Tibial nerve (tissue), 4 donors: ENCODE data around the gene TMEM234. TPM values are rescaled to one million over a fixed set of nuclear protein-coding genes. Genes with fewer than 3 reads are reported as not detected.

Experiments
- DNase-seq, 2 donors: peaks; one replicate each; pipeline ENCODE4 v3.0.0-alpha.2; 2019; ENCODE audit warnings: low spot score in 2 of 2
- H3K27ac ChIP-seq, 4 donors: fragments of 200-600 bp; sonication (generic) in 3 of 4; one replicate each; pipeline ENCODE4 v1.5.1; 2017 to 2019; ENCODE audit warnings: mild to moderate bottlenecking in 1 of 4
- H3K27me3 ChIP-seq, 2 donors: fragments of 200-600 bp; sonication (generic) in 1 of 2; one replicate each; pipeline versions ENCODE4 v1.5.1 to v1.6.0; 2017 to 2019
- H3K36me3 ChIP-seq, 3 donors: fragments of 200-600 bp; sonication (generic); one replicate each; pipeline ENCODE4 v1.5.1; 2018 to 2019
- H3K4me1 ChIP-seq, 4 donors: fragments of 200-600 bp; sonication (generic) in 3 of 4; one replicate each; pipeline ENCODE4 v1.5.1; 2017 to 2019
- H3K4me3 ChIP-seq, 4 donors: fragments of 200-600 bp; sonication (generic) in 3 of 4; one replicate each; pipeline ENCODE4 v1.5.1; 2017 to 2019; ENCODE audit warnings: mild to moderate bottlenecking in 1 of 4, moderate library complexity in 1 of 4
- H3K9me3 ChIP-seq, 4 donors: fragments of 200-600 bp; sonication (generic) in 3 of 4; one replicate each; pipeline ENCODE4 v1.5.1; 2017 to 2019
- EP300 ChIP-seq, 2 donors: sonication (generic); formaldehyde crosslinking; IDR thresholded peaks; one replicate each; pipeline ENCODE4 v1.6.1; 2017; ENCODE audit warnings: antibody characterized with exemption in 2 of 2, mild to moderate bottlenecking in 1 of 2
- POLR2A ChIP-seq, 2 donors: fragments of 450-650 bp; IDR thresholded peaks; one replicate each; pipeline ENCODE4 v1.6.1; 2017; ENCODE audit warnings: antibody characterized with exemption in 2 of 2, mild to moderate bottlenecking in 2 of 2, moderate library complexity in 2 of 2
- WGBS, 2 donors: methylation state at CpG; one replicate each; pipeline ENCODE4 v1.1.5; 2018; 5-methylcytosine and 5-hydroxymethylcytosine counted together
- total RNA-seq, 4 donors: library from RNA; depleted of rRNA; stranded (reverse); fragments of >200 nt; gene quantifications; one replicate each; pipeline ENCODE4 v1.1.0, GENCODE V29; 2016
- TF ChIP-seq, protein P1 (sequence below), 5 experiments: fragments of 200-600 bp in 3 of 5; fragments of 450-650 bp in 2 of 5; sonication (generic) in 3 of 5; IDR thresholded peaks; one replicate each; pipeline ENCODE4 v1.5.1; 2016 to 2019; ENCODE audit warnings: antibody characterized with exemption in 5 of 5, mild to moderate bottlenecking in 3 of 5, moderate library complexity in 2 of 5

TMEM234 gene
- total RNA-seq, 4 donors from 2014 or later = 22.5 to 29.0 (median 26.3) TPM

DNA sequence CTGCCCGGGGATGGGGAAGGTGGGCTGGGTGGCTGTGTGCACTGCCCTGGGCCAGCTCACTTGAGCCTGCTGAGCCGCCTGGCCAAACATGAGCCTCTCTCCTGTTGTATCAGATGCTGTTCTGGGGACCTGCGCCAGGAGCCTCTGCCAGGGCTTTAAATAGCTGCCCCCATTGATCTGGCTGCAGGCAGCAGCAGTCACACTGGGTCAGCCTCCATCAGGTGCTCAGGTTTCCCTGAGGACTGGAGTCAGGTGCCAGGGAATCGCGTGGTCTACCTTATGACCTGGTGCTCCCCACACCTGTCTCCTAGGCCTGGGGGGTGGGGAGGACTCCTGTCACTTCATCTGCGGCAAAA lies 22.5 kb downstream of the TMEM234 start:
- Histone ChIP-seq H3K9me3 (no peaks in the 10 kb centered on the region), H3K27me3 (no peaks in the 10 kb centered on the region), H3K27ac (peak overlapping the region in 3 of 4 donors; percentile 70 to 95 (median 87)), H3K4me1 (peaks cover 0 to 33% (median 15%) of the 10 kb centered on the region in 4 donors), H3K36me3 (peaks cover 3 to 35% (median 7%) of the 10 kb centered on the region in 3 donors), H3K4me3 (peak overlapping the region in 1 of 4 donors; percentile 67)
- peak in 1 of 2 donors; percentile 29 for DNase-seq
- TF ChIP-seq, protein P1, sequence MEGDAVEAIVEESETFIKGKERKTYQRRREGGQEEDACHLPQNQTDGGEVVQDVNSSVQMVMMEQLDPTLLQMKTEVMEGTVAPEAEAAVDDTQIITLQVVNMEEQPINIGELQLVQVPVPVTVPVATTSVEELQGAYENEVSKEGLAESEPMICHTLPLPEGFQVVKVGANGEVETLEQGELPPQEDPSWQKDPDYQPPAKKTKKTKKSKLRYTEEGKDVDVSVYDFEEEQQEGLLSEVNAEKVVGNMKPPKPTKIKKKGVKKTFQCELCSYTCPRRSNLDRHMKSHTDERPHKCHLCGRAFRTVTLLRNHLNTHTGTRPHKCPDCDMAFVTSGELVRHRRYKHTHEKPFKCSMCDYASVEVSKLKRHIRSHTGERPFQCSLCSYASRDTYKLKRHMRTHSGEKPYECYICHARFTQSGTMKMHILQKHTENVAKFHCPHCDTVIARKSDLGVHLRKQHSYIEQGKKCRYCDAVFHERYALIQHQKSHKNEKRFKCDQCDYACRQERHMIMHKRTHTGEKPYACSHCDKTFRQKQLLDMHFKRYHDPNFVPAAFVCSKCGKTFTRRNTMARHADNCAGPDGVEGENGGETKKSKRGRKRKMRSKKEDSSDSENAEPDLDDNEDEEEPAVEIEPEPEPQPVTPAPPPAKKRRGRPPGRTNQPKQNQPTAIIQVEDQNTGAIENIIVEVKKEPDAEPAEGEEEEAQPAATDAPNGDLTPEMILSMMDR (IDR thresholded peaks at IDR 0.05) = no peak
- 17 to 48% methylated on average over 4 to 6 of the region's 6 CpGs for WGBS, 2 donors

DNA sequence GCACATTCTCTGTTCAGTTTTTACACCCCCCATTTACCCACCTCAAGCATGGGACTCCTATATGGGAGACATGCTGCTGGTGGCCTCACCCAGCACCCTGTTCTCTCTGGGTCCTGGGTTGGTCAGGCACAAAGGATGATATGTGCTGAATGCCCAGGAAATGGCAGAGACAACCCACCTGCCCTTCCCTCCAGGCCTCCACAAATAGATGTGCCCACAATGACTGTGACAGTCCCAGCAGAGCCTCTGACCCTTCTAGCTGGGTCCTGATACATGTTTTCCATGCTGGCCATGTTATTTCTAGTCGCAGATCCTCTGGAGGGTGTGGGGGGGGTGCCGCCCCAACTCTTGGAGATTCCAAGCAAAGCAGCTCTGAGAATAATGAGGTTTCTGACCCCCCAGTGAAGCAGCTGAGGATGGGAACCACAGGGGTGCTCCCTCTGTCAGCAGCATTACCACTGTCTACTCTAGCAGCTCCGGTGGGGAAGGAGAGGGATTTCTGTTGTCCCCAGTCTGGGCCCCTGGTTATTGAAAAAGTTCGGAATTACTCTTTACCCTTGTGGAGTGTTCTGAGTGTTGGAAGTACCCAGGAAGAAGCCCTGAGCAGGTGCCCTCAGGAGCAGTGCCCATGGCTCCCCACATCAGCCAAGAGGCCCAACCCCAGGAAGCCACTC lies 23.0 kb downstream of the TMEM234 start:
- no peak for DNase-seq
- no peak overlapping the region for H3K4me3 ChIP-seq
- H3K36me3 ChIP-seq = peaks cover 3 to 40% (median 9%) of the 10 kb centered on the region in 3 donors
- TF ChIP-seq POLR2A (IDR thresholded peaks at IDR 0.05) (no peak), EP300 (IDR thresholded peaks at IDR 0.05) (no peak)
- TF ChIP-seq, protein P1 (IDR thresholded peaks at IDR 0.05) = no peak
- peak overlapping the region in 3 of 4 donors; percentile 70 to 95 (median 87) for H3K27ac ChIP-seq
- no peaks in the 10 kb centered on the region for H3K9me3 ChIP-seq
- 59 to 64% methylated on average over 3 to 4 of the region's 4 CpGs for WGBS, 2 donors
- H3K4me1 ChIP-seq = peaks cover 0 to 30% (median 14%) of the 10 kb centered on the region in 4 donors
- no peaks in the 10 kb centered on the region for H3K27me3 ChIP-seq

DNA sequence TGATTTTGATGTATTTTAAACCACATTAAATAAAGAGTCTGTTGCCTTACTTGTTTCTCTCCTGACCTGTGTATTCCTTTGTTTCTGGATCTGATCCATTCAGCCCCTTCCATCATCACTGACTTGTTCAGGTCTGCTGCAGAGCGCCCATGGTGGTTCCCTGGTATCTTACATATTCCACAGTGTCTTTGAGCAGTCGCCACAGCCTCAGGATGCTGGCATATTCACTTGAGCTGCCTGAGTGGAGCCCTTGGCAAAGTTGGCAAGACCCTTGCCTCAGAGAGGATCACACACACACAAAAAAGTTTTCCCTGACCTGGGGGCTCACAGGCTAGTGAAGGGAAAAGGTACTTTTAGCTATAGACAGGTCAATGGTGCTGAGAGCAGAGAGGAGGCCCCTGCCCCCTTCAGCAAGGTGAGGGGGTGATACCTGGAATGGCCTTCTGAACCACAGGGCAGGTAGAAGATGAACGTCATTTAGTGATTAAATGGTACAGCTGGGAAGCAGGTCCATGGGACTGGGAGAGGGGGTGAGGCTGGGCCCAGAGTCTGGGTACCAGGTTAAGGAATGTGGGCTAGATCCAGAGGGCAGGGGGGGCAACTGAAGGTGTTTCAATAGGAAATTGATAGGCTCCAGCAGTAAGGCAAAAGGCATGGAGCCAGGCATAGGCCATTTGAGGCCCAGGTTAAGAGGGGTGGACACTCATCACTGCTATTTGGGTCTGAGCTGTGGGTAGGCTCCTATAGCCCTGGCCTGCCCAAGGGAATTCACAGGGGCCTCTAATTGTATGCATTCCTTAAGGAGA lies 23.7 kb downstream of the TMEM234 start:
- WGBS, 2 donors = 79 to 82% methylated on average over 3 of the region's 3 CpGs
- H3K36me3 ChIP-seq = peaks cover 3 to 47% (median 15%) of the 10 kb centered on the region in 3 donors

DNA sequence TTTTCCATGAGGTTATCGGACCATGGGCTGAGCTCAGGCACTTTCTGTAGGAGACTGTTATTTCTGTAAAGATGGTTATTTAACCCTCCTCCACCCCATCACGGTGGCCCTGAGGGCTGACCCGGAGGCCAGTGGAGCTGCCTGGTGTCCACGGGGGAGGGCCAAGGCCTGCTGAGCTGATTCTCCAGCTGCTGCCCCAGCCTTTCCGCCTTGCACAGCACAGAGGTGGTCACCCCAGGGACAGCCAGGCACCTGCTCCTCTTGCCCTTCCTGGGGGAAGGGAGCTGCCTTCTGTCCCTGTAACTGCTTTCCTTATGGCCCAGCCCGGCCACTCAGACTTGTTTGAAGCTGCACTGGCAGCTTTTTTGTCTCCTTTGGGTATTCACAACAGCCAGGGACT lies 24.3 kb downstream of the TMEM234 start:
- H3K4me1 ChIP-seq = peaks cover 0 to 30% (median 14%) of the 10 kb centered on the region in 4 donors
- H3K27ac ChIP-seq = peak overlapping the region in 1 of 4 donors; percentile 14
- TF ChIP-seq, protein P1 (IDR thresholded peaks at IDR 0.05) = no peak
- TF ChIP-seq EP300 (IDR thresholded peaks at IDR 0.05) (no peak), POLR2A (IDR thresholded peaks at IDR 0.05) (no peak)
- 44 to 54% methylated on average over 6 of the region's 6 CpGs for WGBS, 2 donors
- H3K36me3 ChIP-seq = peaks cover 5 to 53% (median 20%) of the 10 kb centered on the region in 3 donors
- no peaks in the 10 kb centered on the region for H3K27me3 ChIP-seq
- no peaks in the 10 kb centered on the region for H3K9me3 ChIP-seq
- no peak for DNase-seq
- H3K4me3 ChIP-seq = no peak overlapping the region

More for the DNA sequence above, 23.7 kb downstream of the TMEM234 start:
- H3K27ac ChIP-seq = peak overlapping the region in 1 of 4 donors; percentile 87
- H3K4me3 ChIP-seq = no peak overlapping the region
- H3K27me3 ChIP-seq = no peaks in the 10 kb centered on the region
- H3K4me1 ChIP-seq = peaks cover 0 to 30% (median 14%) of the 10 kb centered on the region in 4 donors
- H3K9me3 ChIP-seq = no peaks in the 10 kb centered on the region
- DNase-seq = no peak
- TF ChIP-seq, protein P1 (IDR thresholded peaks at IDR 0.05) = no peak
- TF ChIP-seq EP300 (IDR thresholded peaks at IDR 0.05) (no peak), POLR2A (IDR thresholded peaks at IDR 0.05) (no peak)

DNA sequence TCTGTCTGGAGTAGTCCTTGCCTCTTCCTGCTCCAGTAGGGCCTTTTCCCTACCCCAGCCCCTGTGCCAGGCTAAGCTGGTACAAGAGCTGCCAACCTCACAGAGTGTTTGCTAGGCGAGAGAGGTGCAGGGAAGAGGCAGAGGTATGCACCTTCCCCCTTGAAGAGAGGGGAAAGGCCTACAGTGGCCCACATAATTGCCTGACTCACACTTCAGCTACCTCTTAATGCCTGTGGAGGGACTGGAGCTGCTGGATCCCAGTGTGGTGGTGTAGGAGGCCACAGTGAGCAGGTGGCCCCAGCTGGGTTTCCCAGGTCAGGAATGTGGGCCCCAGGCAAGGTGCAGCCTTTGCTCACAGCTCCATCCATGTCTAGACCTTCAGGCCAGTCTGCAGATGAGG lies 25.1 kb downstream of the TMEM234 start:
- TF ChIP-seq, protein P1 (IDR thresholded peaks at IDR 0.05) = no peak
- TF ChIP-seq POLR2A (IDR thresholded peaks at IDR 0.05) (no peak), EP300 (IDR thresholded peaks at IDR 0.05) (no peak)
- peaks cover 0 to 28% (median 13%) of the 10 kb centered on the region in 4 donors for H3K4me1 ChIP-seq
- no peaks in the 10 kb centered on the region for H3K27me3 ChIP-seq
- 93 to 100% methylated on average over 1 of the region's 1 CpG for WGBS, 2 donors
- H3K4me3 ChIP-seq = no peak overlapping the region
- no peaks in the 10 kb centered on the region for H3K9me3 ChIP-seq
- no peak overlapping the region for H3K27ac ChIP-seq
- H3K36me3 ChIP-seq = peaks cover 12 to 61% (median 20%) of the 10 kb centered on the region in 3 donors
- DNase-seq = no peak
